ENCODE results near the gene CARD11. TPM values are rescaled to one million over a fixed set of nuclear protein-coding genes. Genes with fewer than 3 reads are reported as not detected.

Gene CARD11
- total RNA-seq, 1 donor from 2014 or later: 1.4 TPM

DNA sequence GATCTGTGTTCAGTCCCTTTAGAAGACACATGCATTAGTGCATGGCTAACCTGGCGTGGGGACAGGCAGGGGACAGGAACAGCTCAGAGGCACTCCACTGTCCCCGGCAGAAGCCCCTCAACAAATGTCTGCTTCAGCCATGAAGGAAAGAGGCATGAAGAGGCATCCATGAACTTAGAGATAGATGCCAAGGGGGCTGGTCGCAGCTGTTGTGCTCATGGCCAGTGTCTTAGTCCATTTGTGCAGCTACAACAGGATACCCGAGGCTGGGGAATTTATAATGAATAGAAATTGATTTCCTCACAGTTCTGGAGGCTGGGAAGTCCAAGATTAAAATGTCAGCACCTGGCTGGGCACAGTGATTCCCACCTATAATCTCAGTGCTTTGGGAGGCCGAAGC is 185.0 kb downstream of the CARD11 start:
- no peak overlapping the region for H3K27ac Mint-ChIP-seq (ENCODE audit: unreplicated experiment)
- peaks cover 4% of the 10 kb centered on the region for H3K27me3 Mint-ChIP-seq (ENCODE audit: unreplicated experiment)
- H3K9me3 Mint-ChIP-seq (ENCODE audit: unreplicated experiment): peaks cover 2% of the 10 kb centered on the region
- H3K4me3 Mint-ChIP-seq (ENCODE audit: unreplicated experiment): no peak overlapping the region
- TF ChIP-seq, protein P1, sequence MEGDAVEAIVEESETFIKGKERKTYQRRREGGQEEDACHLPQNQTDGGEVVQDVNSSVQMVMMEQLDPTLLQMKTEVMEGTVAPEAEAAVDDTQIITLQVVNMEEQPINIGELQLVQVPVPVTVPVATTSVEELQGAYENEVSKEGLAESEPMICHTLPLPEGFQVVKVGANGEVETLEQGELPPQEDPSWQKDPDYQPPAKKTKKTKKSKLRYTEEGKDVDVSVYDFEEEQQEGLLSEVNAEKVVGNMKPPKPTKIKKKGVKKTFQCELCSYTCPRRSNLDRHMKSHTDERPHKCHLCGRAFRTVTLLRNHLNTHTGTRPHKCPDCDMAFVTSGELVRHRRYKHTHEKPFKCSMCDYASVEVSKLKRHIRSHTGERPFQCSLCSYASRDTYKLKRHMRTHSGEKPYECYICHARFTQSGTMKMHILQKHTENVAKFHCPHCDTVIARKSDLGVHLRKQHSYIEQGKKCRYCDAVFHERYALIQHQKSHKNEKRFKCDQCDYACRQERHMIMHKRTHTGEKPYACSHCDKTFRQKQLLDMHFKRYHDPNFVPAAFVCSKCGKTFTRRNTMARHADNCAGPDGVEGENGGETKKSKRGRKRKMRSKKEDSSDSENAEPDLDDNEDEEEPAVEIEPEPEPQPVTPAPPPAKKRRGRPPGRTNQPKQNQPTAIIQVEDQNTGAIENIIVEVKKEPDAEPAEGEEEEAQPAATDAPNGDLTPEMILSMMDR (IDR thresholded peaks at IDR 0.05; ENCODE audit: partially characterized antibody, unreplicated experiment): no peak
- no peak for DNase-seq
- H3K36me3 Mint-ChIP-seq (ENCODE audit: unreplicated experiment): no peaks in the 10 kb centered on the region
- no peaks in the 10 kb centered on the region for H3K4me1 Mint-ChIP-seq (ENCODE audit: low read depth, unreplicated experiment)

DNA sequence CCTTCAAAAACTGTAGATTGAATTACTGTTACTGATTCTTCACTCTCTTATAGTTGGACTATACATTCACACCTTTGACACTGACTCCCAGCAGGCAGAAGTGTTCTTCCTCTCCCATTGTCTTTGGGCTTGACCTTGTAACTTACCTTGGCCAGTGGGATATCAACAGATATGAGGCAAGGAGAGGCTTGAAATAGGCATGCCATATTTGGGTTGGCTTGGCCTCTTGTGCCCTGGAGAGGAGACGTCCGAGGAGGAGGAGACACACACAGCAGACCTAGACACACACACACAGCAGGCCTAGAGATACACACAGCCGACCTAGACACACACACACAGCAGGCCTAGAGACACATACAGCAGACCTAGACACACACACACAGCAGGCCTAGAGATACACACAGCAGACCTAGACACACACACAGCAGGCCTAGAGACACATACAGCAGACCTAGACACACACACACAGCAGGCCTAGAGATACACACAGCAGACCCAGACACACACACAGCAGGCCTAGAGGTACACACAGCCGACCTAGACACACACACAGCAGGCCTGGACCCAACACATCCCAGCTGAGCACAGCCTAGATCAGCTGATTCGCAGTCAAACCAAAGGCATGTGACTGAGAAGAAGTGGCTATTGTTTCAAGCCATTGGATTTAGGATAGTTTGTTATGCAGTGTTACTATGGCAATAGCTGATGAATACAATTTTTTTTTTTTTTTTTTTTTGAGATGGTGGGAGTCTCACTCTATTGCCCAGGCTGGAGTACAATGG is 187.1 kb downstream of the CARD11 start:
- H3K4me3 Mint-ChIP-seq (ENCODE audit: unreplicated experiment): no peak overlapping the region
- TF ChIP-seq, protein P1 (IDR thresholded peaks at IDR 0.05; ENCODE audit: partially characterized antibody, unreplicated experiment): no peak
- no peaks in the 10 kb centered on the region for H3K36me3 Mint-ChIP-seq (ENCODE audit: unreplicated experiment)
- peaks cover 4% of the 10 kb centered on the region for H3K27me3 Mint-ChIP-seq (ENCODE audit: unreplicated experiment)
- H3K4me1 Mint-ChIP-seq (ENCODE audit: low read depth, unreplicated experiment): peaks cover 3% of the 10 kb centered on the region
- H3K27ac Mint-ChIP-seq (ENCODE audit: unreplicated experiment): no peak overlapping the region
- no peak for DNase-seq
- peaks cover 2% of the 10 kb centered on the region for H3K9me3 Mint-ChIP-seq (ENCODE audit: unreplicated experiment)

Other genes starting within 250 kb of the CARD11 start
- 66.2 TPM for gene GNA12, start 199.6 kb downstream of the CARD11 start, total RNA-seq (ENCODE audit: unreplicated experiment)